Suprapubic skin (tissue), 4 donors: ENCODE data around the gene C1QTNF8.

ENCODE experiments used
- CTCF ChIP-seq, 2 donors: fragments of 200-600 bp in 1 of 2; fragments of 450-650 bp in 1 of 2; sonication (generic) in 1 of 2; IDR thresholded peaks; one replicate each; pipeline ENCODE4 v1.5.1; 2016 to 2019; ENCODE audit warnings: antibody characterized with exemption in 2 of 2, mild to moderate bottlenecking in 1 of 2, moderate library complexity in 1 of 2
- EP300 ChIP-seq: sonication (generic); formaldehyde crosslinking; IDR thresholded peaks from one replicate; pipeline ENCODE4 v1.6.1; 2017; ENCODE audit warnings: antibody characterized with exemption
- POLR2A ChIP-seq, 2 donors: fragments of 450-650 bp; IDR thresholded peaks; one replicate each; pipeline ENCODE4 v1.6.1; 2017; ENCODE audit warnings: antibody characterized with exemption in 2 of 2, mild to moderate bottlenecking in 2 of 2, moderate library complexity in 2 of 2
- POLR2AphosphoS5 ChIP-seq, 3 donors: sonication (generic); formaldehyde crosslinking; IDR thresholded peaks; one replicate each; pipeline ENCODE4 v1.6.1; 2017; ENCODE audit warnings: antibody characterized with exemption in 3 of 3

- TF ChIP-seq POLR2A (IDR thresholded peaks at IDR 0.05), result no peak
- TF ChIP-seq CTCF (IDR thresholded peaks at IDR 0.05), result no peak
- TF ChIP-seq EP300, result no peak
- TF ChIP-seq POLR2AphosphoS5 (IDR thresholded peaks at IDR 0.05), result no peak
These were observed 21.3 kb upstream of the C1QTNF8 start for GRCh38 chr16:1117176-1117900.
